Endodermal cell (in vitro differentiated cells): ENCODE results near the gene LRRC1. TPM values are rescaled to one million over a fixed set of nuclear protein-coding genes. Genes with fewer than 3 reads are reported as not detected.

Experiments
- DNase-seq: peaks from one replicate; pipeline ENCODE4 v3.0.0-alpha.2; 2017
- H3K27ac ChIP-seq: 2 replicates; pipeline ENCODE4 v1.5.1; 2013; ENCODE audit warnings: mild to moderate bottlenecking, low read depth, low read length, moderate library complexity
- H3K27me3 ChIP-seq: 2 replicates; pipeline ENCODE4 v1.6.1; 2013; ENCODE audit warnings: mild to moderate bottlenecking, low read length, moderate library complexity; ENCODE audit not compliant: insufficient read depth, control insufficient read depth, poor library complexity, severe bottlenecking
- H3K36me3 ChIP-seq: 2 replicates; pipeline ENCODE4 v1.7.0; 2013; ENCODE audit warnings: mild to moderate bottlenecking, low read length, moderate library complexity; ENCODE audit not compliant: control insufficient read depth, insufficient read depth
- H3K4me1 ChIP-seq: one replicate; pipeline ENCODE4 v1.7.0; 2013; ENCODE audit warnings: low read length; ENCODE audit not compliant: control insufficient read depth, insufficient read depth
- H3K4me3 ChIP-seq: 2 replicates; pipeline ENCODE4 v1.5.1; 2013; ENCODE audit warnings: mild to moderate bottlenecking, low read length, moderate library complexity
- H3K9ac ChIP-seq: 2 replicates; pipeline ENCODE4 v1.6.1; 2013; ENCODE audit warnings: mild to moderate bottlenecking, low read length, moderate library complexity; ENCODE audit not compliant: poor library complexity, severe bottlenecking; ENCODE audit errors: extremely low read depth
- H3K9me3 ChIP-seq: 2 replicates; pipeline ENCODE4 v1.6.1; 2013; ENCODE audit warnings: mild to moderate bottlenecking, low read length, moderate library complexity; ENCODE audit not compliant: control insufficient read depth
- H3K27ac Mint-ChIP-seq: 2 replicates; pipeline ENCODE4 v1.8.0; 2020; ENCODE audit warnings: mixed read lengths
- H3K27me3 Mint-ChIP-seq: 2 replicates; pipeline ENCODE4 v1.8.0; 2021; ENCODE audit warnings: mild to moderate bottlenecking, mixed read lengths; ENCODE audit not compliant: insufficient read depth
- H3K36me3 Mint-ChIP-seq: 2 replicates; pipeline ENCODE4 v1.8.0; 2020; ENCODE audit warnings: low read depth, mixed read lengths
- H3K4me1 Mint-ChIP-seq: 2 replicates; pipeline ENCODE4 v1.8.0; 2020; ENCODE audit warnings: mixed read lengths
- H3K4me3 Mint-ChIP-seq: 2 replicates; pipeline ENCODE4 v1.8.0; 2020; ENCODE audit warnings: mild to moderate bottlenecking, moderate library complexity, mixed read lengths
- H3K9me3 Mint-ChIP-seq: 2 replicates; pipeline ENCODE4 v1.8.0; 2020; ENCODE audit warnings: mild to moderate bottlenecking, mixed read lengths
- CTCF ChIP-seq: fragments of 200-600 bp; sonication (generic); conservative IDR thresholded peaks from 2 replicates; pipeline ENCODE4 v1.5.0; 2021; ENCODE audit warnings: antibody characterized with exemption, mild to moderate bottlenecking
- WGBS, 2 experiments: methylation state at CpG; one replicate each; pipeline versions ENCODE4 v1.1.5 to v1.1.7; 2013; ENCODE audit warnings: missing lambda C conversion rate in 2 of 2, mixed read lengths in 1 of 2; ENCODE audit not compliant: insufficient coverage in 1 of 2, insufficient read length in 1 of 2; 5-methylcytosine and 5-hydroxymethylcytosine counted together
- total RNA-seq, 2 donors: library from RNA; stranded (reverse); fragmentation: NEBNext Ultra II Directional in 1 of 2; extraction: Animal tissue kit (Norgen Biotek cat#: 25700) in 1 of 2; gene quantifications; 2 replicates in 1 of 2; 3 replicates in 1 of 2; pipeline ENCODE4 v1.2.1, GENCODE V29; 2021

Gene LRRC1
- total RNA-seq, 2 donors from 2014 or later, result 14.1 to 15.3 TPM

GRCh38 chr6:53887316-53887715 is 92.5 kb downstream of the LRRC1 start:
- Mint-ChIP-seq H3K27ac (no peak overlapping the region), H3K9me3 (no peaks in the 10 kb centered on the region), H3K36me3 (no peaks in the 10 kb centered on the region), H3K4me1 (peaks cover 5% of the 10 kb centered on the region), H3K27me3 (no peaks in the 10 kb centered on the region), H3K4me3 (no peak overlapping the region)
- Histone ChIP-seq H3K9me3 (no peaks in the 10 kb centered on the region), H3K4me1 (no peaks in the 10 kb centered on the region), H3K4me3 (no peak overlapping the region), H3K27me3 (no peaks in the 10 kb centered on the region), H3K27ac (no peak overlapping the region), H3K9ac (no peak overlapping the region), H3K36me3 (no peaks in the 10 kb centered on the region)
- TF ChIP-seq CTCF, result no peak
- DNase-seq, result no peak
- WGBS, 2 experiments, result 59% methylated on average over 2 of the region's 2 CpGs; no CpG with 5 or more reads in 1 of the 2 experiments

GRCh38 chr6:53888931-53889330 is 94.1 kb downstream of the LRRC1 start:
- no peaks in the 10 kb centered on the region for H3K27me3 Mint-ChIP-seq
- Histone ChIP-seq H3K27ac (no peak overlapping the region), H3K9me3 (no peaks in the 10 kb centered on the region), H3K27me3 (no peaks in the 10 kb centered on the region), H3K4me3 (no peak overlapping the region), H3K36me3 (no peaks in the 10 kb centered on the region), H3K4me1 (no peaks in the 10 kb centered on the region), H3K9ac (no peak overlapping the region)
- no peak overlapping the region for H3K27ac Mint-ChIP-seq
- H3K4me1 Mint-ChIP-seq, result peaks cover 5% of the 10 kb centered on the region
- no peaks in the 10 kb centered on the region for H3K9me3 Mint-ChIP-seq
- DNase-seq, result no peak
- no peak for TF ChIP-seq CTCF
- no peak overlapping the region for H3K4me3 Mint-ChIP-seq
- 67% methylated on average over 1 of the region's 1 CpG; no CpG with 5 or more reads in 1 of the 2 experiments for WGBS, 2 experiments
- no peaks in the 10 kb centered on the region for H3K36me3 Mint-ChIP-seq

- no CpG with 5 or more reads among the region's 1 CpG for WGBS, 2 experiments
- Mint-ChIP-seq H3K9me3 (no peaks in the 10 kb centered on the region), H3K4me3 (no peak overlapping the region), H3K27me3 (no peaks in the 10 kb centered on the region), H3K27ac (no peak overlapping the region), H3K36me3 (no peaks in the 10 kb centered on the region), H3K4me1 (peaks cover 8% of the 10 kb centered on the region)
- H3K4me3 ChIP-seq, result no peak overlapping the region
- no peaks in the 10 kb centered on the region for H3K27me3 ChIP-seq
- no peaks in the 10 kb centered on the region for H3K9me3 ChIP-seq
- H3K36me3 ChIP-seq, result no peaks in the 10 kb centered on the region
- no peak overlapping the region for H3K27ac ChIP-seq
- no peaks in the 10 kb centered on the region for H3K4me1 ChIP-seq
- no peak for DNase-seq
- no peak overlapping the region for H3K9ac ChIP-seq
- TF ChIP-seq CTCF, result no peak
Observed at GRCh38 chr6:53889365-53889764, 94.6 kb downstream of the LRRC1 start.
